GM08714 (cell line): ENCODE data around the gene PHACTR1.

Source experiments
- H3K4me3 ChIP-seq: fragments of 200-500 bp; sonication (Bioruptor generic); 2 replicates; pipeline ENCODE4 v1.5.1; 2014; ENCODE audit warnings: mild to moderate bottlenecking, low read length, inconsistent platforms
- ZNF274 ChIP-seq: IDR thresholded peaks from 2 replicates; pipeline ENCODE4 v1.6.1; 2012; ENCODE audit warnings: mild to moderate bottlenecking, low read depth, low read length

Gene PHACTR1

DNA sequence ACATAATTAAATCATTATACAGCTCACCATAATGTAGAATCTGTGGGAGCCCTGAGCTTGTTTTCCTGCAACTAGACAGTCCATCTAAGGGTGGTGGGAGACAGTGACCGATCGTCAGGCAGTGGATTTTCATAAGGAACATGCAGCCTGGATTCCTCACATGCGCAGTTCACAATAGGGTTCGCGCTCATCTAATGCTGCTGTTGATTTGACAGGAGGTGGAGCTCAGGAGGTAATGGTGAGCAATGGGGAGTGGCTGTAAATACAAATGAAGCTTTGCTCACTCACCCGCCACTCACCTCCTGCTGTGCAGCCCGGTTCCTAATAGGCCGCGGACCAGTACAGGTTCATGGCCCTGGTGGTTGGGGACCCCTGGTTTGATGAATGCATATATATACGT lies 470.3 kb downstream of the PHACTR1 start:
- TF ChIP-seq ZNF274 = no peak
- no peak overlapping the region for H3K4me3 ChIP-seq

DNA sequence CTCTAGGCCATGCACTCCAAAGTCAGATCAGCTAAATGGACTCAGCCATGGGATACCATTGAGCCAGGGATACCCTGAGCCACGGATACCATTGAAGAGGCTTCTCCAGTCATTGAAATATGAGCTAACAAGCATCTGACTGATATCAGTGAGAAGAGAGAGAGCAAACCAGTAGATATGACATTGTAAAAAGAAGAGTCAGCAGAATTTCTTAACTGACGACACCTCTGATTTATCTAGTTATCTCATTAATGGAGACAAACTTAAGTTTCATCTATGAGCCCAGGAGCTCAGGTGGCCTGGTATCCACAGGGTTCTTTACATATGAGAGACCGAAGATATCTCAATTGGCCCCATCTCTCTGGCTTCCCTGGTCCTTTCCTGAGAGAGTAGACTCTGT lies 471.1 kb downstream of the PHACTR1 start:
- no peak for TF ChIP-seq ZNF274
- H3K4me3 ChIP-seq = no peak overlapping the region

DNA sequence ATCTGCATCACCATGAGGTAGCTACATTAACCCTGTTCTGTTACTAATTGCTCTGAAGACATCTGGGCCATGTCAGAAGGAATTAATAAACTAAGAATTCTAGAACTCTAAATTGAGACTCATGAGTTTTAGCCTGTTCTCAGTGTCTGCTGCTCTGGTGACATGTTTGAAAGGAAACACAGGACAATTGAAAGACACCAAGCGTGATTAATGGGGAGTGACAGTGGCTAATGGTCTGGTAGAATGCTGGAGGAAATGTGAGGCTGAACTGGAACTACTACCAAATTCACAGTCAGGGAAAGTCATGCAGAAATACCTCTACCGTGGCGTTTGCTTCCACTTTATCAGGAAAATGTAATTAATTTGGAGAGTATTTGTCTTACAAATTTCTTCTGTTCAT lies 471.7 kb downstream of the PHACTR1 start:
- no peak for TF ChIP-seq ZNF274
- no peak overlapping the region for H3K4me3 ChIP-seq

DNA sequence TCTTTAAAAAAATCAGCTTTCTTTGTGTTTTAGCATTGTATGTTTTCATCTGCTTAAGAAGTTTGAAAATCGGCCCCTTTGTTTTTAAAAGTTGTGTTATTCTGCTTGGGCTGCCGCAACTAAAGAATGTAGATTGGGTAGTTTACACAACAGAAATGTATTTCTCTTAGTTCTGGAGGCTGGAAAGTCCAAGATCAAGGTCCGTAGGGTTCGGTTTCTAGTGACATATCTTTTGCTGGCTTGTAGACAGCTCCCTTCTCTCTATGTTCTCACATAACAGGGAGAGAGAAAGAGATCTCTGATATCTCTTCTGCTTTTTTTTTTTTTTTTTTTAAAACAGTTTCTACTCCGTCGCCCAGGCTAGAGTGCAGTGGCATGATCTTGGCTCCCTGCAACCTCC lies 473.1 kb downstream of the PHACTR1 start:
- no peak overlapping the region for H3K4me3 ChIP-seq
- no peak for TF ChIP-seq ZNF274

DNA sequence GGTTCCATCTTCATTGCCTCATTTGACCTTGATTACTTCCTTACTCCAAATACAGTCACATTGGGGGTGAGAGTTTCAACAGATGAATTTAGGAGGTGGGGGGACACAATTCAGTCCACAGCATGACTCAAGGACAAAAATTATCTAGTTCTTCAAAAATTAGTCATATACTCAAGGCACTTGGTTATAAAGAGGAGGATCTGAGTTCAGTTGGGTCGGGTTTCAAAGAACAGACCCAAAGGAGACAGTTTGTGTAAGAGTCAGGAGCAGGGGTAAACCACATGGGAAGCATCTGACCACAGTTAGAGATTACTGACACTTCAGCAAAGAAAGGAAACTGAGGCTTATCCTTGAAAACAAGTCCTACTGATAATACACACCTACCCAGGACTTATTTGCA lies 473.8 kb downstream of the PHACTR1 start:
- no peak for TF ChIP-seq ZNF274
- H3K4me3 ChIP-seq = no peak overlapping the region

DNA sequence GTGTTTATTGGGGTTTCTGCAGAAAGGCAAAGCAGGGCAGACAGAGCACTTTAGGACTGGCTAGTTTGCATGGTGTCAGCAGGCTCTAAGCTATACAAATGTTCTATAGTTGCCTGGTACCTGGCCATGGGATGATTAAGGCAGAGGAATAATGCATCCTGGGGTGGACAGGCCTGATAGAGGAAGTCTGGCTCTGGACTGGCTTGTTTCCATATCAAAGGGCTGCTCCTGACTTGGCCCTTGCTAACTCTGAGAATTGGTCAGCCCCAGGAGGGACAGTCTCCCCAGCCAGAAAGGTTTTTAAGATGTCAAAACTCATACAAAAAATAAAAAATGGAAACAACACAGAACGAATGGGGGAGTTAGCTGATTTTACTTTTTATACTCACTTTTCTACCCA lies 474.9 kb downstream of the PHACTR1 start:
- no peak overlapping the region for H3K4me3 ChIP-seq
- TF ChIP-seq ZNF274 = no peak

DNA sequence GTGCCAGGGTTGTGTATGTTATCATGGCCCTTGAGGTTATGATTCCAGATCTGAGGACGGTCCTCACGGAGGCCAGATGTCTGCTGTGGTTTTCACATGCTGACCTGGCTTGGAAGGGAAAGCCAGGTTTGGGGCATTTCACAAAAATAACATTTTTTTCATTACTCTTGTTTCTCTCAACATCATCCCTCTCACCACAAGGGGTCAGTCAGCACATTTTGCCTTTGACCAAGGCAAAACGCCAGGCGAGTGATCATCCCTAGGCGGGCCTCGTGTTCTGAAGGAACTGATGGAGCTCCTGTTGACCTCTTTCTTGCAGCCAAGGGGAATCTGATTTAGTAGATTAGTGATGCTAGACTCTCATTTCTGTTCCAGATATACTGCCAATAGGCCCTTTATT lies 478.3 kb downstream of the PHACTR1 start:
- no peak overlapping the region for H3K4me3 ChIP-seq
- TF ChIP-seq ZNF274 = no peak

DNA sequence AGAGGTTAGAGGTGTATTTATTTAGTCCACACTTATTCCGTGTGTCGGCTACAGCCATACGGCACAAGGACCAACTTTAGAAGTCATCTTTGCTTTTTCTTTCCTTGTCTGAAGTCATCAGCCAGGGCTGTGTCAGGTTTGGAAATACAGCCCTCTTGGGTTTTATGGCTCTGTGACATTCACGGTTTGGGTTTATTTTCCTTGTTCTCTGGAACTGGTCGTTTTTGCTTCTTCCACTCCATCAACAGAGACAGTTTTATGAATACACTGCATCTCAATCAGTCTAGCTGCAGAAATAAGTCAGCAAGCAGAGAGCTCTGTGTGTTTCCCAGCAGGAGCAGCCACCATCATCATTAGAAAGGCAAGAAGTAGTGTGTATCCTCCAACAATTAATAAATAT lies 479.2 kb downstream of the PHACTR1 start:
- TF ChIP-seq ZNF274 = no peak
- no peak overlapping the region for H3K4me3 ChIP-seq

DNA sequence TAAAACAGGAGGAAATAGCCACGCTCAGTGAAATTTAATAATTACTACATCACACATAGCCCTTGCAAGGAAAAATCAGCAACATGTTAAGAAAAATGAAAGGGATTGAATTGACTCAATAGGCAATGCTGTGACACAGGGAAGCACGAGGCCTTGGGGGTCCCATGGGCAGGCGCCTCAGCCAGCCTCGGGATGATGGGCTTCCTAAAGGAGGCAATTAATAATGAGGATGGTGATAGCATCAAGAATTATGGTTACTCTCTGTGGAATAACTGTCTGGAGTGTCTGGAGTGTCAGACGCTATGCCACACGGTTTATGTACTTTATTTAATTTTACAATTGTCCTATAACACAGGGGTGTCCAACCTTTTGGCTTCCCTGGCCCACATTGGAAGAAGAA lies 481.6 kb downstream of the PHACTR1 start:
- no peak overlapping the region for H3K4me3 ChIP-seq
- no peak for TF ChIP-seq ZNF274

DNA sequence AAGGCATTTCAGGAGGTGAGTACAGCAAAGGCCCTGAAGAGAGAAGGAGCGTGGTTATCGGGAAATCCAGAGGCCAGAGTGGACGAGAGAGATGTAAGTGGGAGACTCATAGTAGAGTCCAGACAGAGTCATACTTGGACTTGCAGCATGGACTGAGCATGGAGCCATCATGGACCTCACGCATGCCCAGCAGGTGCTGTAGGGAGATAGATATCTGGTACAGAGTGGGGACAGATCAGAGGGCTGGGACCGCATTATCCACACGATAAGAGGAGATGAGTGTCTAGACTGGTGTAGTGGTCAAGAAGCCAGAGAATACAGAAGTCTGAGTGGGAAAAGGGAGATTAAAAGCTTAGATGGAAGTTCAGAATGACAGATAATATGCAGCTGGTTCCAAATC lies 484.8 kb downstream of the PHACTR1 start:
- no peak for TF ChIP-seq ZNF274

DNA sequence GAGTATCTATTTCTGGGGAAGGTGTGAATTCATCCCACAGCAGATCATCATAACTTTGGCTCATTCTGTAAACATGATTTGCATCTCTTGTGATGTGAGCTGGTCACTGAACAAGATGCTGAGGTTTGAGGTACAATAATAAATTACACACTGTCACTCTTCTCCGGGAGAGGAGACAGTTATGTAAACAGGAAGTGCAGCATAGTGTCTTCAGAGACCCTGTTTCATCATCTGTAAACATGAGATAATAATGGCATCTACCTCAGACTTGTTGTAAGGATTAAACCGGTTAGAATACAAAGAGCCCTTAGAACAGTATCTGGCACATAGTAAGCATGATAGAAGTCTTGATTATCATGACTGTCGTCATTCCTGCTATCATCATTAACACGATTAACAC lies 486.6 kb downstream of the PHACTR1 start:
- TF ChIP-seq ZNF274 = no peak
- no peak overlapping the region for H3K4me3 ChIP-seq

More for the DNA sequence above, 484.8 kb downstream of the PHACTR1 start:
- H3K4me3 ChIP-seq = no peak overlapping the region

DNA sequence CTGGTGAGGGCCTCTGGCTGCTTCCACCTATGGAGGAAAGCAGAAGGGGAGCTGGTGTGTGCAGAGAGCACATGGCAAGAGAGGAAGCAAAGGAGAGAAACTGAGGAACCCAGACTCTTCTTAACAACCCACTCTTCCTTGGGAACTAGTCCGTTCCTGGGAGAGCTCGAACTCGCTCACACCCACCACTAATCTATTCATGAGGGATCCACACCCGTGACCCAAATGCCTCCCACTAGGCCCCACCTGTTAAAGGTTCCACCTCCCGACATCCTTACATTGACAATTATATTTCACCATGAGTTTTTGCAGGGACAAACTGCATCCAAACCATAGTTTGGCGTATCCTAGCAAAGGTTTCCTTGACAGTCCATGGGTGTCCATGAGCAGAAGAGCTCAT lies 488.5 kb downstream of the PHACTR1 start:
- no peak overlapping the region for H3K4me3 ChIP-seq
- no peak for TF ChIP-seq ZNF274

DNA sequence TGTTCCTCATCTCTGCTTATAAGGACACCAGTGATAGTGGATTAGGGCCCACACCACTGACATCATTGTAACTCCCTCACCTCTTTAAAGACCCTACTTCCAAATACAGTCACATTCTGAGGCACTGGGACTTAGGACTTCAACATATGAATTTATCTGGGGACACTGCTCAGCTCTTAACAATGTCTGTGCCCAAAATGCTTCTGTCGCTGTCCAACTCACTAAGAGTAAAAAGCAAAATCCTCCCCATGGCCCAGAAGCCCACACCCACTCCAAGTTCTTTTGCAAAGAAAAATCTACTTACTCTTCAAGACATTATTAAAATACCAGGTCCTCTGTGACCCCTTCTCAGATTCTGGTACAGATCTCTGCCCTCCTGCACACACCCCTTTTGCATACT lies 495.5 kb downstream of the PHACTR1 start:
- TF ChIP-seq ZNF274 = no peak
- H3K4me3 ChIP-seq = no peak overlapping the region

DNA sequence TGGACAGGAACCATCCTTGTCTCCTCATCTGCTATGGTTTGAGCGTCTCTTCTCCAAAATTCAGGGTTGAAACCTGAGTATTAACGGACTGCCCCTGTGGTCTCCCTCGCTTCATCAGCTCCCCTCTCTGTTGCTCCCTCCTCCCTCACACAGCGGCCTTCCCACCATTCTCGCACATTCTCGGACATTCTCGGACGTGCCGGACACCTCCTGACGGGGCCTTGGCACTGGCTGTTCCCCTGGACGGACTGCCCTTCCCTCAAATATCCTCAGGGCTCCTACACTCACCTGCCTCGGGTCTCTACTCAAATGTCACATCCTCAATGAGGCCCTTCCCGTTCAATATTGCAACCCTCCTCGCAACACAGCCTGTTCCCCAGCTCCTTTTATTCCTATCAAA lies 496.0 kb downstream of the PHACTR1 start:
- H3K4me3 ChIP-seq = no peak overlapping the region
- TF ChIP-seq ZNF274 = no peak

DNA sequence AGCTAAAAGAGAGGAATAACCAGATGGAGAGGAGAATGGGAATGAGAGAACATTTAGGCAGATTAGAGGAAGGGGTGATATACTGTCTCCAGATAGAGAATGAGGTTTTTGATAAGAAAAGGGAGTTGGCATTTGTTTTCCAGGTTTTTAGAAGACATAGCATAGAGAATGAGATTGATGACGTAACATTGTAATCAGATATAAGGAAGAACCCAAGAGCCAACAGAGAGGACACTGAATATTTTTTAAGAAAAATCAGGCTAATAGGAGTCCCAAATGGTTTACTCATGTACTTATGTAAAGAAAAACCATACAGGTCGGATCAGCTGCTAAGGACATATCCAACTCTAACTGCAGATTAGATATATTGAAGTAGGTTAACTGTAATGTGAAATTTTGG lies 498.8 kb downstream of the PHACTR1 start:
- TF ChIP-seq ZNF274 = no peak
- H3K4me3 ChIP-seq = no peak overlapping the region

DNA sequence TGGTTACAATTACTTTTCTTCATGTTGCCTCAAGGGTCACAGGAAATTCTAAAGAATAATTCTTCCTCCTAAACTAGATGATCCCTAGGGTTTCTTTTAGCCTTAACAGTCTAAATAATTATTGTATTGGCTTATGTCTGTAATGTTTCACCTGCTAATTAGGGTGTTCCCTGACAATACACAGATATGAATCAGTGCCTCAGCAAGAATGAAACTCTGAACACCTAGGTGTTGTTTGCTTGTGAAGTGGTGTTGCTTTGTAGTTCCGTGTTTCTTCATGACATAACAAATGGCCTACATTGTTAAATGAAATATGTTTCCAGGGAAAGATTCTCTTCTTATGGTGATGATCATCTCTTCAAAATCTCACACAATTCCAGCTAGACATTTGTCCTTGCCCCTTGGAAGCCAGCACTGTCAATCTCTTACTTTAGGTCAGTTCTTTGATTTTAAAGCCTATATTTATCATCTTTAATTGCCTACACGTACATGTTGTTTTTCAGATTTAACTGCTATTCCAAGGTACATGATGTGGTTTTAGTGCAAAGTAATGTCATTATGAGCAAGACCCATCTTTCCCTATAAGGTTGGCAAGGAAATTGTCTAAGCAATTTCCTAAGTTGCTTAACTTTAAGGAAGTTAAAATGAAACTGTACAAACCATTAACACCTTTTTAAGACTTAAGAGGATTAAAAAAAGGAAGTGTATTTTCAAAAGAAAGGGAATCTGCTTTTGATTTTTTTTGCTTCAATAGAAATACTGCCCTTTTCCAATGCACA lies 499.9 kb downstream of the PHACTR1 start:
- no peak for TF ChIP-seq ZNF274
- no peak overlapping the region for H3K4me3 ChIP-seq

DNA sequence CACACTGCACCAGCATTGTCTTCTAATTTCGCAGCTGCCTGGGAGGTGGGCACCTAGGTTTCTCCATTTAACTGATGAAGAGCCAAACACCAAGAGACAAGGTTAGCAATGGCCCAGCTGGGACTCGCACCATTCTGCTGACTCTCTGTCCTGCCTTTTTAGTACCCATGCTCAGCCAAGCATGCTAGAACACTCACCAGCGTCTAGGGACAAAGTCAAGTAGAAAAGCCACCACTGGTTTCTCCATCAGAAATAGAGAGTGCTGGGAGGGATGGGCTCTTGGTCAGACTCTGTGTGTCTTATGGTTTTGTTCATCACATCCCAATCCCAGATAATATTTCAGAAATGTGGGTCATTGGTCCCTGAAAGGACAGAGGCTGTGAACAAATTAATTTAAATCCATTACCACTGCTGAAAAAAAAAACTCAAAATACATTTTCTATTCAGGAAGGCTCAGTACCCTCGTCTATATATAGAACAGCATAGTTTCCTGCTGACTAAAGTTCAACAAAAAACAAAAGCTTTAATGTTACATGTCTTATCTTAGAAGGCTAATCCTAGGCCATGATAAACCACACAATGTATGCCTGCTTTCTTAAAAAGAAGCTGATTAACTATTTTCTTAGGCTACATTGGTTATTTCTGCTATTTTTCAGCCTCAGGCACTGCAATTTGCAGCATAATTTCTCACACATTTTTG lies 500.8 kb downstream of the PHACTR1 start:
- H3K4me3 ChIP-seq = no peak overlapping the region; the same call in 1 of the 2 replicates
- TF ChIP-seq ZNF274 = no peak
